ENCODE results near the gene PPP1R14B.
A peak's percentile ranks its signal among the peaks of the same experiment; 100 is the strongest.

Gene PPP1R14B

GRCh38 chr11:64291262-64291751 lies 44.6 kb upstream of the PPP1R14B start, which contains the start of gene KCNK4:
Gene KCNK4, plus strand, starts transcription at chr11:64291302. Its CDS starts 1,717 bp downstream, at chr11:64293019.
- no peak for TF ChIP-seq ZFX (IDR thresholded peaks at IDR 0.05)
- TF ChIP-seq, protein P1, sequence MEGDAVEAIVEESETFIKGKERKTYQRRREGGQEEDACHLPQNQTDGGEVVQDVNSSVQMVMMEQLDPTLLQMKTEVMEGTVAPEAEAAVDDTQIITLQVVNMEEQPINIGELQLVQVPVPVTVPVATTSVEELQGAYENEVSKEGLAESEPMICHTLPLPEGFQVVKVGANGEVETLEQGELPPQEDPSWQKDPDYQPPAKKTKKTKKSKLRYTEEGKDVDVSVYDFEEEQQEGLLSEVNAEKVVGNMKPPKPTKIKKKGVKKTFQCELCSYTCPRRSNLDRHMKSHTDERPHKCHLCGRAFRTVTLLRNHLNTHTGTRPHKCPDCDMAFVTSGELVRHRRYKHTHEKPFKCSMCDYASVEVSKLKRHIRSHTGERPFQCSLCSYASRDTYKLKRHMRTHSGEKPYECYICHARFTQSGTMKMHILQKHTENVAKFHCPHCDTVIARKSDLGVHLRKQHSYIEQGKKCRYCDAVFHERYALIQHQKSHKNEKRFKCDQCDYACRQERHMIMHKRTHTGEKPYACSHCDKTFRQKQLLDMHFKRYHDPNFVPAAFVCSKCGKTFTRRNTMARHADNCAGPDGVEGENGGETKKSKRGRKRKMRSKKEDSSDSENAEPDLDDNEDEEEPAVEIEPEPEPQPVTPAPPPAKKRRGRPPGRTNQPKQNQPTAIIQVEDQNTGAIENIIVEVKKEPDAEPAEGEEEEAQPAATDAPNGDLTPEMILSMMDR (conservative IDR thresholded peaks at IDR 0.05): no peak
- no peak within 1 kb of the TSS for H3K27ac ChIP-seq

- no peak for TF ChIP-seq ZFX (IDR thresholded peaks at IDR 0.05)
- TF ChIP-seq, protein P1 (conservative IDR thresholded peaks at IDR 0.05): no peak
- H3K27ac ChIP-seq: no peak overlapping the region
Measured at GRCh38 chr11:64290352-64291261, 43.9 kb upstream of the PPP1R14B start.

DNA sequence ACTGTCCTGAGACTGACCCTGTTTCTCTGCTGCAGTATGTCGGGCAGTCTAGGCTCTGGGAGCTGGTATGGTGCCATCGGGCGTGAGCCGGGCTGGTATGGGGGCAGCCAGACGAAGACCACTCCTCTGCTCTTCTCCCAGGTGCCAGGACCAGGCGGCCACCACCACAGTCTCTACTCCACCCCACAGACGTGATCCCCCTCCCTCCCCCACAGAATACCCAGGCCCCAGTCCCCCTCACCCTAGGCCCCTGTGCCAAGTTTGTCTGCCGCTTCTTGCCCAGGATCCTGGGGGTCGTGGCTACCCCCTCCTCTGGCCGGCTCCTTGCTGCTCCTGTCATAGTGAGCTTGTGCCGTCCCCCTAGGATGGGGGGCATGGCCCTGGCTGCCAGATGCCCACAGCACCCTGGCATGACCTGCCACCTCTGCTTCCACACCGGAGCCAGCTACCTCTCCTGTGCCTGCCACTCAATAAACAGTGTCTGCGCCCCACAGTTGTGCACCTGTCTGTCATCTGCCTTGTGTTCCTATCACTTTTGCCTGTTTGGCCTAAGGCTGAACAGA lies 42.3 kb upstream of the PPP1R14B start:
- TF ChIP-seq, protein P1 (conservative IDR thresholded peaks at IDR 0.05): no peak
- TF ChIP-seq ZFX (IDR thresholded peaks at IDR 0.05): no peak
- no peak overlapping the region for H3K27ac ChIP-seq

DNA sequence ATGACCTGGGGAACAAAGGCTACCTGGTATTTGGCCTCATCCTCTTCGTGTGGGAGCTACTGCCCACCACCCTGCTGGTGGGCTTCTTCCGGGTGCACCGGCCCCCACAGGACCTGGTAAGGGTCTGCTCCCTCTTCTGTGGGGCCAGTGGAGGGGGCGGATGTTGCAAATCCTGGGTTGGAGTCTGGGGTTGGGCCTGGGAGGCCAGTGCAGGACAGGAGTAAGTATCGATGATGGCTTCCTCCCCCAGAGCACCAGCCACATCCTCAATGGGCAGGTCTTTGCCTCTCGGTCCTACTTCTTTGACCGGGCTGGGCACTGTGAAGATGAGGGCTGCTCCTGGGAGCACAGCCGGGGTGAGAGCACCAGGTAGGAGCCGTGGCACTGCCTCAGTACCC lies 41.6 kb upstream of the PPP1R14B start:
- TF ChIP-seq, protein P1 (conservative IDR thresholded peaks at IDR 0.05): no peak
- TF ChIP-seq ZFX (IDR thresholded peaks at IDR 0.05): no peak
- H3K27ac ChIP-seq: no peak overlapping the region

DNA sequence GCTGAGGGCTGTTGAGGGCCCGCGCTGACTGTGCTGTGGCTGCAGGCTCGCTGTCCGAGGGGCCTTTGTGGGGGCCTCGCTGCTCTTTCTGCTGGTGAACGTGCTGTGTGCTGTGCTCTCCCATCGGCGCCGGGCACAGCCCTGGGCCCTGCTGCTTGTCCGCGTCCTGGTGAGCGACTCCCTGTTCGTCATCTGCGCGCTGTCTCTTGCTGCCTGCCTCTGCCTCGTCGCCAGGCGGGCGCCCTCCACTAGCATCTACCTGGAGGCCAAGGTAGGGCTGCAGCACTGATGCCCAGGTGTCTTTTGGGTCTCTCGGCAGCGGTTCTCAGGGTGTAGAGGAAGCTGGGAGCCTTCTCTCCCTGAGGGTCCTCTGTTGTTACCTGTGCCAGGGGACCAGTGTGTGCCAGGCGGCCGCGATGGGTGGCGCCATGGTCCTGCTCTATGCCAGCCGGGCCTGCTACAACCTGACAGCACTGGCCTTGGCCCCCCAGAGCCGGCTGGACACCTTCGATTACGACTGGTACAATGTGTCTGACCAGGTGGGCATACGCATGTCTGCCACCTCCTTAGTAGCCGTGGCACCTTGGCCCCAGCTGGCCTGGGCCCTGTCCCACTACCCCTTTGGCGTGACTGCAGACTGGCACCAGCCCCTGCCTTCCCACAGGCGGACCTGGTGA lies 41.1 kb upstream of the PPP1R14B start:
- no peak overlapping the region for H3K27ac ChIP-seq
- TF ChIP-seq, protein P1 (conservative IDR thresholded peaks at IDR 0.05): no peak
- no peak for TF ChIP-seq ZFX (IDR thresholded peaks at IDR 0.05)

DNA sequence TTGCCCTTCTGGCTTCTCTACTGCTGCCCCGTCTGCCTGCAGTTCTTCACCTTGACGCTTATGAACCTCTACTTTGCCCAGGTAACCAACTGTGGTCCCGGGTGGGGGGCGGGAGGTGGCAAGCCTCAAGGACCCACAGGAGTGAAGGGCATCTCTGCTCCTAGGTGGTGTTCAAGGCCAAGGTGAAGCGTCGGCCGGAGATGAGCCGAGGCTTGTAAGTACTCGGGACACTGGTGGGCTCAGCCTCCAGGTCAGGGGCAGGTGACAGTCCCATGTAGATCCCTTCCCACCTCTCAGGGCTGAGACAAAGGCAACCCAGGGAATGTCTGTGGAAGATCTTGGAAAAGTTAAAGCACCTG lies 40.0 kb upstream of the PPP1R14B start:
- TF ChIP-seq ZFX (IDR thresholded peaks at IDR 0.05): no peak
- TF ChIP-seq, protein P1 (conservative IDR thresholded peaks at IDR 0.05): no peak
- H3K27ac ChIP-seq: peak overlapping the region; percentile 87; the same call in 1 of the 2 replicates

All from C4-2B (cell line).